ENCODE measurements around the gene TSPAN1. TPM values are rescaled to one million over a fixed set of nuclear protein-coding genes. Genes with fewer than 3 reads are reported as not detected.

The TSPAN1 gene
- total and polyA plus RNA-seq, 2 of the 13 experiments (the other 11 are each of a cell fraction or from before 2014, with no cell fraction given): 1.7 to 2.9 TPM

DNA sequence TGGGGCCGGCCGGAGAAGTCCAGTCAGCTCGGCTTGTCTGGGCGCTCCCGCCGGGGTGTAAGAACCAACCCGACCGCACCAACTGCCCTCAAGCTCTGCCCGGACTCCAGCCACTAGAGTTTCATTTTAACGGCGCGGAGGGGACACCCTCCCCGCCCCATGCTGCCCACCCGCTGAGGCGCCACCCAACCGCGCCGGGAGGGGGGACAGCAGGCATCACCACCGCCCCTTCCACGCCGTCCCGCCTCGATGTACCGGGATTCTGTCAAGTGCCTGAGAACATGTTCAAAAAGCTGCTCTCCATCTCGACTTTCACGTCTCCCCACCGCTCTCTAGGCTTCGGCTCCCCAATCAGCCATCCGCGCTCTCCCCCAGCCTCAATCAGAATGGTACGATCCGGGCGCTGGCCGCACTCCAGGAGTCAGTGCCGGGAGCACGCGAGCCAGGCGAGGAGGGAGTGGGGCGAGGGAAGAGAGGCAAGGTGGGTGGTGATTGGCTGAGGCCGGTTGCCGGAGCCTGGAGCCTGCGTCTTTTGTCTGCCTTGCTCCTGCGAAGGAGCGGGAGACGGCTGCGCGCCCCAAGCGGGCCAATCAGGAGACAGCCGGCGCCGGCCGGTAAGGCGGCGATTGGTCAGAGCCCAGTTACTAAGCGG lies 42.2 kb upstream of the TSPAN1 start, which contains the start of gene PIK3R3 (continued):
- TF ChIP-seq, protein P1, sequence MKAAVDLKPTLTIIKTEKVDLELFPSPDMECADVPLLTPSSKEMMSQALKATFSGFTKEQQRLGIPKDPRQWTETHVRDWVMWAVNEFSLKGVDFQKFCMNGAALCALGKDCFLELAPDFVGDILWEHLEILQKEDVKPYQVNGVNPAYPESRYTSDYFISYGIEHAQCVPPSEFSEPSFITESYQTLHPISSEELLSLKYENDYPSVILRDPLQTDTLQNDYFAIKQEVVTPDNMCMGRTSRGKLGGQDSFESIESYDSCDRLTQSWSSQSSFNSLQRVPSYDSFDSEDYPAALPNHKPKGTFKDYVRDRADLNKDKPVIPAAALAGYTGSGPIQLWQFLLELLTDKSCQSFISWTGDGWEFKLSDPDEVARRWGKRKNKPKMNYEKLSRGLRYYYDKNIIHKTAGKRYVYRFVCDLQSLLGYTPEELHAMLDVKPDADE (CRISPR knock-in tag; IDR thresholded peaks at IDR 0.05): peak; percentile 98
- TF ChIP-seq, protein P2, sequence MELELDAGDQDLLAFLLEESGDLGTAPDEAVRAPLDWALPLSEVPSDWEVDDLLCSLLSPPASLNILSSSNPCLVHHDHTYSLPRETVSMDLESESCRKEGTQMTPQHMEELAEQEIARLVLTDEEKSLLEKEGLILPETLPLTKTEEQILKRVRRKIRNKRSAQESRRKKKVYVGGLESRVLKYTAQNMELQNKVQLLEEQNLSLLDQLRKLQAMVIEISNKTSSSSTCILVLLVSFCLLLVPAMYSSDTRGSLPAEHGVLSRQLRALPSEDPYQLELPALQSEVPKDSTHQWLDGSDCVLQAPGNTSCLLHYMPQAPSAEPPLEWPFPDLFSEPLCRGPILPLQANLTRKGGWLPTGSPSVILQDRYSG (CRISPR knock-in tag; IDR thresholded peaks at IDR 0.05): peak; percentile 99
- TF ChIP-seq TBX2 (CRISPR knock-in tag; IDR thresholded peaks at IDR 0.05; ENCODE audit: borderline replicate concordance) (peak; percentile 94; the same call in 1 of the 2 replicates), DMAP1 (CRISPR knock-in tag; IDR thresholded peaks at IDR 0.05) (peak; percentile 85; the same call in 1 of the 2 replicates), NR2F6 (IDR thresholded peaks at IDR 0.05) (no peak), NR2F6 (CRISPR knock-in tag; IDR thresholded peaks at IDR 0.05) (peak; percentile 71; the same call in 1 of the 2 replicates), ZNF441 (CRISPR knock-in tag; IDR thresholded peaks at IDR 0.05; ENCODE audit: borderline replicate concordance) (peak; percentile 87), SETDB1 (CRISPR knock-in tag; IDR thresholded peaks at IDR 0.05; ENCODE audit: borderline replicate concordance) (peak; percentile 93), NFATC3 (CRISPR knock-in tag; IDR thresholded peaks at IDR 0.05) (peak; percentile 99), MXD4 (CRISPR knock-in tag; IDR thresholded peaks at IDR 0.05) (peak; percentile 98), SRSF1 (optimal IDR thresholded peaks at IDR 0.05; ENCODE audit: low read depth, low read length) (peak; percentile 66), ZBTB1 (CRISPR knock-in tag; IDR thresholded peaks at IDR 0.05; ENCODE audit: borderline replicate concordance) (no peak), ERF (CRISPR knock-in tag; IDR thresholded peaks at IDR 0.05) (peak; percentile 97), ZNF33B (CRISPR knock-in tag; IDR thresholded peaks at IDR 0.05) (peak; percentile 99; the same call in 1 of the 2 replicates), ZNF780A (CRISPR knock-in tag; IDR thresholded peaks at IDR 0.05) (peak; percentile 98), ZNF296 (CRISPR knock-in tag; conservative IDR thresholded peaks at IDR 0.05) (peak; percentile 88; the same call in 1 of the 2 replicates), HNRNPLL (IDR thresholded peaks at IDR 0.05; ENCODE audit: low read depth, low read length, poor library complexity, severe bottlenecking) (peak; percentile 76), NR3C1 (CRISPR knock-in tag; IDR thresholded peaks at IDR 0.05) (no peak), ZNF615 (CRISPR knock-in tag; IDR thresholded peaks at IDR 0.05; ENCODE audit: borderline replicate concordance) (peak; percentile 94; the same call in 1 of the 2 replicates), ELF3 (CRISPR knock-in tag; IDR thresholded peaks at IDR 0.05) (peak; percentile 74; the same call in 1 of the 2 replicates), ZNF546 (CRISPR knock-in tag; conservative IDR thresholded peaks at IDR 0.05) (peak; percentile 97)
- TF ChIP-seq, protein P3, sequence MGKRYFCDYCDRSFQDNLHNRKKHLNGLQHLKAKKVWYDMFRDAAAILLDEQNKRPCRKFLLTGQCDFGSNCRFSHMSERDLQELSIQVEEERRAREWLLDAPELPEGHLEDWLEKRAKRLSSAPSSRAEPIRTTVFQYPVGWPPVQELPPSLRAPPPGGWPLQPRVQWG (CRISPR knock-in tag; IDR thresholded peaks at IDR 0.05; ENCODE audit: borderline replicate concordance, low read depth): no peak
- TF ChIP-seq, protein P4, sequence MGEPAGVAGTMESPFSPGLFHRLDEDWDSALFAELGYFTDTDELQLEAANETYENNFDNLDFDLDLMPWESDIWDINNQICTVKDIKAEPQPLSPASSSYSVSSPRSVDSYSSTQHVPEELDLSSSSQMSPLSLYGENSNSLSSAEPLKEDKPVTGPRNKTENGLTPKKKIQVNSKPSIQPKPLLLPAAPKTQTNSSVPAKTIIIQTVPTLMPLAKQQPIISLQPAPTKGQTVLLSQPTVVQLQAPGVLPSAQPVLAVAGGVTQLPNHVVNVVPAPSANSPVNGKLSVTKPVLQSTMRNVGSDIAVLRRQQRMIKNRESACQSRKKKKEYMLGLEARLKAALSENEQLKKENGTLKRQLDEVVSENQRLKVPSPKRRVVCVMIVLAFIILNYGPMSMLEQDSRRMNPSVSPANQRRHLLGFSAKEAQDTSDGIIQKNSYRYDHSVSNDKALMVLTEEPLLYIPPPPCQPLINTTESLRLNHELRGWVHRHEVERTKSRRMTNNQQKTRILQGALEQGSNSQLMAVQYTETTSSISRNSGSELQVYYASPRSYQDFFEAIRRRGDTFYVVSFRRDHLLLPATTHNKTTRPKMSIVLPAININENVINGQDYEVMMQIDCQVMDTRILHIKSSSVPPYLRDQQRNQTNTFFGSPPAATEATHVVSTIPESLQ (CRISPR knock-in tag; conservative IDR thresholded peaks at IDR 0.05): no peak
- TF ChIP-seq, protein P5, sequence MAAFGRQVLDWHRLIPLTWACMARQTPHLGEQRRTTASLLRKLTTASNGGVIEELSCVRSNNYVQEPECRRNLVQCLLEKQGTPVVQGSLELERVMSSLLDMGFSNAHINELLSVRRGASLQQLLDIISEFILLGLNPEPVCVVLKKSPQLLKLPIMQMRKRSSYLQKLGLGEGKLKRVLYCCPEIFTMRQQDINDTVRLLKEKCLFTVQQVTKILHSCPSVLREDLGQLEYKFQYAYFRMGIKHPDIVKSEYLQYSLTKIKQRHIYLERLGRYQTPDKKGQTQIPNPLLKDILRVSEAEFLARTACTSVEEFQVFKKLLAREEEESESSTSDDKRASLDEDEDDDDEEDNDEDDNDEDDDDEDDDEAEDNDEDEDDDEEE (CRISPR knock-in tag; IDR thresholded peaks at IDR 0.05): peak; percentile 93

Measured in HepG2 (cell line).